Measurements from ENCODE around the gene JMY. TPM values are rescaled to one million over a fixed set of nuclear protein-coding genes. Genes with fewer than 3 reads are reported as not detected.

Gene JMY
- total RNA-seq, 1 experiment from 2014 or later: 4.3 TPM

- H2AFZ ChIP-seq (ENCODE audit: low read length): peak overlapping the region; percentile 43; the same call in 1 of the 2 replicates
- H3K27ac ChIP-seq (ENCODE audit: low read length): no peak overlapping the region
- no peaks in the 10 kb centered on the region for H3K79me2 ChIP-seq (ENCODE audit: low read length)
- no peaks in the 10 kb centered on the region for H3K36me3 ChIP-seq (ENCODE audit: low read depth, low read length)
- H3K9me2 ChIP-seq (replicated peaks; ENCODE audit: low read length): no peaks in the 10 kb centered on the region
- no peaks in the 10 kb centered on the region for H3K27me3 ChIP-seq (ENCODE audit: low read length)
- peak overlapping the region; percentile 40; the same call in 1 of the 2 replicates for H3K4me2 ChIP-seq (ENCODE audit: low read length)
- H3K9ac ChIP-seq (ENCODE audit: low read length): no peak overlapping the region
- ChIA-PET POLR2A (ENCODE audit: unreplicated experiment) (no interaction called here), CTCF (interaction anchor here (0.8 kb wide), 1 partner anchor 169 kb away, joined by 4 read pairs; no protein-coding TSS in a partner anchor)
- BruUV-seq (replicated peaks): no TSS peak
- ATAC-seq (peak; percentile 76), DNase-seq (peak; percentile 66)
- no peaks in the 10 kb centered on the region for H4K20me1 ChIP-seq (ENCODE audit: low read length)
- peaks cover 7% of the 10 kb centered on the region for H3K4me1 ChIP-seq (ENCODE audit: insufficient read depth, low read length)
- H3K4me3 ChIP-seq (ENCODE audit: low read length): no peak overlapping the region
- TF ChIP-seq EZH2phosphoT487 (IDR thresholded peaks at IDR 0.05; ENCODE audit: borderline replicate concordance, low read length) (no peak), CTCF (conservative IDR thresholded peaks at IDR 0.05; ENCODE audit: low read depth, low read length) (no peak), EZH2 (IDR thresholded peaks at IDR 0.05; ENCODE audit: low read length, unreplicated experiment) (no peak)
- intact Hi-C loops (cut with micrococcal nuclease): no loop called here
- H3F3A ChIP-seq (ENCODE audit: low read length, unreplicated experiment): no peaks in the 10 kb centered on the region
- H3K9me3 ChIP-seq (ENCODE audit: low read length): no peaks in the 10 kb centered on the region
Observed at GRCh38 chr5:79193643-79194042, 42.3 kb upstream of the JMY start.

- H3K79me2 ChIP-seq (ENCODE audit: low read length): no peaks in the 10 kb centered on the region
- H4K20me1 ChIP-seq (ENCODE audit: low read length): no peaks in the 10 kb centered on the region
- ChIA-PET POLR2A (ENCODE audit: unreplicated experiment) (no interaction called here), CTCF (interaction anchor here (0.6 to 1.0 kb wide), 4 partner anchors 36 to 205 kb away, joined by 3 to 19 read pairs (median 4); no protein-coding TSS in a partner anchor)
- BruUV-seq (replicated peaks): no TSS peak
- no peaks in the 10 kb centered on the region for H3K9me3 ChIP-seq (ENCODE audit: low read length)
- no peaks in the 10 kb centered on the region for H3K27me3 ChIP-seq (ENCODE audit: low read length)
- H3K9ac ChIP-seq (ENCODE audit: low read length): no peak overlapping the region
- H2AFZ ChIP-seq (ENCODE audit: low read length): peak overlapping the region; percentile 68
- ATAC-seq (peak; percentile 68), DNase-seq (peak; percentile 52)
- H3F3A ChIP-seq (ENCODE audit: low read length, unreplicated experiment): no peaks in the 10 kb centered on the region
- TF ChIP-seq EZH2 (IDR thresholded peaks at IDR 0.05; ENCODE audit: low read length, unreplicated experiment): no peak
- no peak for TF ChIP-seq EZH2phosphoT487 (IDR thresholded peaks at IDR 0.05; ENCODE audit: borderline replicate concordance, low read length)
- peak; percentile 72 for TF ChIP-seq CTCF (conservative IDR thresholded peaks at IDR 0.05; ENCODE audit: low read depth, low read length)
- no peak overlapping the region for H3K4me2 ChIP-seq (ENCODE audit: low read length)
- no peaks in the 10 kb centered on the region for H3K9me2 ChIP-seq (replicated peaks; ENCODE audit: low read length)
- no peak overlapping the region for H3K4me3 ChIP-seq (ENCODE audit: low read length)
- H3K4me1 ChIP-seq (ENCODE audit: insufficient read depth, low read length): peaks cover 13% of the 10 kb centered on the region
- H3K36me3 ChIP-seq (ENCODE audit: low read depth, low read length): no peaks in the 10 kb centered on the region
- intact Hi-C loops (cut with micrococcal nuclease): loop anchor here (10.0 kb wide), 1 partner anchor 176 kb away; no protein-coding TSS in a partner anchor
- H3K27ac ChIP-seq (ENCODE audit: low read length): no peak overlapping the region
Observed at GRCh38 chr5:79200573-79201183, 35.3 kb upstream of the JMY start.

GRCh38 chr5:79201206-79201605, 34.7 kb upstream of the JMY start:
- POLR2A ChIA-PET (ENCODE audit: unreplicated experiment): no interaction called here
- Histone ChIP-seq H3K9me3 (ENCODE audit: low read length) (no peaks in the 10 kb centered on the region), H3K4me1 (ENCODE audit: insufficient read depth, low read length) (peaks cover 13% of the 10 kb centered on the region), H3K9ac (ENCODE audit: low read length) (no peak overlapping the region), H3K4me3 (ENCODE audit: low read length) (no peak overlapping the region), H2AFZ (ENCODE audit: low read length) (no peak overlapping the region), H3K4me2 (ENCODE audit: low read length) (peak overlapping the region; percentile 49; the same call in 1 of the 2 replicates), H3K9me2 (replicated peaks; ENCODE audit: low read length) (no peaks in the 10 kb centered on the region), H3K27ac (ENCODE audit: low read length) (peak overlapping the region; percentile 82), H4K20me1 (ENCODE audit: low read length) (no peaks in the 10 kb centered on the region), H3K36me3 (ENCODE audit: low read depth, low read length) (no peaks in the 10 kb centered on the region), H3F3A (ENCODE audit: low read length, unreplicated experiment) (no peaks in the 10 kb centered on the region), H3K27me3 (ENCODE audit: low read length) (no peaks in the 10 kb centered on the region), H3K79me2 (ENCODE audit: low read length) (no peaks in the 10 kb centered on the region)
- ATAC-seq (no peak), DNase-seq (no peak)
- no peak for TF ChIP-seq EZH2 (IDR thresholded peaks at IDR 0.05; ENCODE audit: low read length, unreplicated experiment)
- no peak for TF ChIP-seq CTCF (conservative IDR thresholded peaks at IDR 0.05; ENCODE audit: low read depth, low read length)
- no peak for TF ChIP-seq EZH2phosphoT487 (IDR thresholded peaks at IDR 0.05; ENCODE audit: borderline replicate concordance, low read length)
- no TSS peak for BruUV-seq (replicated peaks)
- CTCF ChIA-PET: no interaction called here
- intact Hi-C loops (cut with micrococcal nuclease): loop anchor here (10.0 kb wide), 1 partner anchor 176 kb away; no protein-coding TSS in a partner anchor
